Upper lobe of left lung (tissue), 4 donors: ENCODE data around the gene NEDD4L.
"Not testable (repeated sequence)": the region's sequence is repeated elsewhere in the genome, so short reads cannot be mapped to it uniquely, and the experiment has no call there.

Experiments used
- EP300 ChIP-seq, 4 donors: sonication (generic); formaldehyde crosslinking; IDR thresholded peaks; one replicate each; pipeline ENCODE4 v1.5.1; 2017; ENCODE audit warnings: antibody characterized with exemption in 4 of 4, control low read depth in 2 of 4
- POLR2AphosphoS5 ChIP-seq, 2 donors: sonication (generic); formaldehyde crosslinking; IDR thresholded peaks; one replicate each; pipeline ENCODE4 v1.5.1; 2017; ENCODE audit warnings: antibody characterized with exemption in 2 of 2
- TF ChIP-seq, protein P1 (sequence below), 6 experiments: fragments of 450-650 bp in 4 of 6; fragments of 200-600 bp in 2 of 6; sonication (generic) in 2 of 6; IDR thresholded peaks; one replicate each; pipeline ENCODE4 v1.5.1; 2016 to 2019; ENCODE audit warnings: antibody characterized with exemption in 6 of 6

GRCh38 chr18:58435221-58436005 is 391.4 kb downstream of the NEDD4L start:
- TF ChIP-seq, protein P1, sequence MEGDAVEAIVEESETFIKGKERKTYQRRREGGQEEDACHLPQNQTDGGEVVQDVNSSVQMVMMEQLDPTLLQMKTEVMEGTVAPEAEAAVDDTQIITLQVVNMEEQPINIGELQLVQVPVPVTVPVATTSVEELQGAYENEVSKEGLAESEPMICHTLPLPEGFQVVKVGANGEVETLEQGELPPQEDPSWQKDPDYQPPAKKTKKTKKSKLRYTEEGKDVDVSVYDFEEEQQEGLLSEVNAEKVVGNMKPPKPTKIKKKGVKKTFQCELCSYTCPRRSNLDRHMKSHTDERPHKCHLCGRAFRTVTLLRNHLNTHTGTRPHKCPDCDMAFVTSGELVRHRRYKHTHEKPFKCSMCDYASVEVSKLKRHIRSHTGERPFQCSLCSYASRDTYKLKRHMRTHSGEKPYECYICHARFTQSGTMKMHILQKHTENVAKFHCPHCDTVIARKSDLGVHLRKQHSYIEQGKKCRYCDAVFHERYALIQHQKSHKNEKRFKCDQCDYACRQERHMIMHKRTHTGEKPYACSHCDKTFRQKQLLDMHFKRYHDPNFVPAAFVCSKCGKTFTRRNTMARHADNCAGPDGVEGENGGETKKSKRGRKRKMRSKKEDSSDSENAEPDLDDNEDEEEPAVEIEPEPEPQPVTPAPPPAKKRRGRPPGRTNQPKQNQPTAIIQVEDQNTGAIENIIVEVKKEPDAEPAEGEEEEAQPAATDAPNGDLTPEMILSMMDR (IDR thresholded peaks at IDR 0.05) = not testable (repeated sequence)
- not testable (repeated sequence) for TF ChIP-seq EP300, POLR2AphosphoS5 (IDR thresholded peaks at IDR 0.05)
